ENCODE results near the gene WDR87. TPM values are rescaled to one million over a fixed set of nuclear protein-coding genes. Genes with fewer than 3 reads are reported as not detected.

WDR87 gene
- total and polyA plus RNA-seq, 9 of the 15 experiments (the other 6 are each of a cell fraction or from before 2014, with no cell fraction given), result not detected

GRCh38 chr19:37926711-37927110 is 20.3 kb upstream of the WDR87 start (continued):
- TF ChIP-seq NR0B1 (IDR thresholded peaks at IDR 0.05; ENCODE audit: partially characterized antibody) (no peak), BRD9 (IDR thresholded peaks at IDR 0.05; ENCODE audit: low read depth, partially characterized antibody) (no peak), ETV6 (IDR thresholded peaks at IDR 0.05; ENCODE audit: borderline replicate concordance in 1 of 2, low read depth in 2 of 2, low read length in 1 of 2) (no peak), ETV6 (CRISPR knock-in tag; IDR thresholded peaks at IDR 0.05; ENCODE audit: borderline replicate concordance) (no peak), POLR2A (conservative IDR thresholded peaks at IDR 0.05) (no peak), THAP12 (CRISPR knock-in tag; IDR thresholded peaks at IDR 0.05) (no peak), BRF2 (IDR thresholded peaks at IDR 0.05; ENCODE audit: borderline replicate concordance, insufficient read depth, insufficient read length) (no peak), NR2C1 (IDR thresholded peaks at IDR 0.05) (no peak), NR2C1 (tag; IDR thresholded peaks at IDR 0.05) (no peak), EZH2 (IDR thresholded peaks at IDR 0.05; ENCODE audit: borderline replicate concordance, low read depth, low read length) (no peak), CBFA2T2 (conservative IDR thresholded peaks at IDR 0.05) (no peak), KDM5B (IDR thresholded peaks at IDR 0.05; ENCODE audit: insufficient replicate concordance, low read depth, low read length) (no peak), FOSL1 (tag; conservative IDR thresholded peaks at IDR 0.05) (no peak), POLR3A (IDR thresholded peaks at IDR 0.05; ENCODE audit: borderline replicate concordance, extremely low read depth, insufficient read depth, insufficient read length) (no peak)

All from K562 (cell line).